Measurements from ENCODE around the gene MAGEA11.
"Not testable (repeated sequence)": the region's sequence is repeated elsewhere in the genome, so short reads cannot be mapped to it uniquely, and the experiment has no call there.

MAGEA11 gene

GRCh38 chrX:149688552-149688951 lies 23.3 kb upstream of the MAGEA11 start:
- TF ChIP-seq POLR2AphosphoS5 (IDR thresholded peaks at IDR 0.05; ENCODE audit: low read depth, low read length) = no peak
- TF ChIP-seq PAX5 (IDR thresholded peaks at IDR 0.05; ENCODE audit: insufficient read depth, low read length, severe bottlenecking) = no peak
- TF ChIP-seq SPI1 (IDR thresholded peaks at IDR 0.05; ENCODE audit: low read depth, low read length) = no peak
- no peak for TF ChIP-seq TAF1 (IDR thresholded peaks at IDR 0.05; ENCODE audit: low read depth, low read length)
- TF ChIP-seq POU2F2 (IDR thresholded peaks at IDR 0.05; ENCODE audit: low read depth, low read length) = no peak
- no peak for TF ChIP-seq POLR2A (IDR thresholded peaks at IDR 0.05; ENCODE audit: low read depth, low read length)
- DNase-seq (ENCODE audit: insufficient read length, low spot score) (no peak), FAIRE-seq (no peak)

- no peak for FAIRE-seq
- no peak for TF ChIP-seq SPI1 (IDR thresholded peaks at IDR 0.05; ENCODE audit: low read depth, low read length)
Measured at GRCh38 chrX:149691794-149692193, 20.1 kb upstream of the MAGEA11 start.

GRCh38 chrX:149692686-149693272 lies 19.1 kb upstream of the MAGEA11 start:
- FAIRE-seq; DNase-seq (ENCODE audit: insufficient read length, low spot score): not testable (repeated sequence)

More at GRCh38 chrX:149691794-149692193, 20.1 kb upstream of the MAGEA11 start:
- DNase-seq (ENCODE audit: insufficient read length, low spot score) = no peak

- DNase-seq (ENCODE audit: insufficient read length, low spot score) (no peak), FAIRE-seq (no peak)
- TF ChIP-seq SPI1 (IDR thresholded peaks at IDR 0.05; ENCODE audit: low read depth, low read length) (peak; percentile 86), TAF1 (IDR thresholded peaks at IDR 0.05; ENCODE audit: low read depth, low read length) (no peak)
Measured at GRCh38 chrX:149699761-149700160, 12.1 kb upstream of the MAGEA11 start.

- no peak for FAIRE-seq
- DNase-seq (ENCODE audit: insufficient read length, low spot score) = no peak
- no peak for TF ChIP-seq TAF1 (IDR thresholded peaks at IDR 0.05; ENCODE audit: low read depth, low read length)
- no peak for TF ChIP-seq PAX5 (IDR thresholded peaks at IDR 0.05; ENCODE audit: insufficient read depth, low read length, severe bottlenecking)
- no peak for TF ChIP-seq SPI1 (IDR thresholded peaks at IDR 0.05; ENCODE audit: low read depth, low read length)
- TF ChIP-seq POLR2AphosphoS5 (IDR thresholded peaks at IDR 0.05; ENCODE audit: low read depth, low read length) = no peak
- no peak for TF ChIP-seq POLR2A (IDR thresholded peaks at IDR 0.05; ENCODE audit: low read depth, low read length)
Measured at GRCh38 chrX:149704664-149705063, 7.2 kb upstream of the MAGEA11 start.

GRCh38 chrX:149707147-149707901 lies 4.5 kb upstream of the MAGEA11 start:
- TF ChIP-seq POU2F2 (IDR thresholded peaks at IDR 0.05; ENCODE audit: low read depth, low read length) = no peak
- TF ChIP-seq POLR2A (IDR thresholded peaks at IDR 0.05; ENCODE audit: low read depth, low read length) = no peak
- TF ChIP-seq POLR2AphosphoS5 (IDR thresholded peaks at IDR 0.05; ENCODE audit: low read depth, low read length) = no peak
- no peak for TF ChIP-seq PAX5 (IDR thresholded peaks at IDR 0.05; ENCODE audit: insufficient read depth, low read length, severe bottlenecking)
- no peak for TF ChIP-seq SPI1 (IDR thresholded peaks at IDR 0.05; ENCODE audit: low read depth, low read length)
- no peak for TF ChIP-seq TAF1 (IDR thresholded peaks at IDR 0.05; ENCODE audit: low read depth, low read length)
- FAIRE-seq = no peak
- DNase-seq (ENCODE audit: insufficient read length, low spot score) = no peak

- TF ChIP-seq SPI1 (IDR thresholded peaks at IDR 0.05; ENCODE audit: low read depth, low read length) = no peak
- no peak for TF ChIP-seq POLR2AphosphoS5 (IDR thresholded peaks at IDR 0.05; ENCODE audit: low read depth, low read length)
- no peak for TF ChIP-seq POLR2A (IDR thresholded peaks at IDR 0.05; ENCODE audit: low read depth, low read length)
- no peak for TF ChIP-seq PAX5 (IDR thresholded peaks at IDR 0.05; ENCODE audit: insufficient read depth, low read length, severe bottlenecking)
- TF ChIP-seq TAF1 (IDR thresholded peaks at IDR 0.05; ENCODE audit: low read depth, low read length) = no peak
- FAIRE-seq = no peak
- DNase-seq (ENCODE audit: insufficient read length, low spot score) = no peak
Measured at GRCh38 chrX:149712831-149713230, 971 bp downstream of the MAGEA11 start.

GRCh38 chrX:149713279-149714050 lies 1.6 kb downstream of the MAGEA11 start:
- no peak for TF ChIP-seq POLR2AphosphoS5 (IDR thresholded peaks at IDR 0.05; ENCODE audit: low read depth, low read length)
- TF ChIP-seq SPI1 (IDR thresholded peaks at IDR 0.05; ENCODE audit: low read depth, low read length) = no peak
- TF ChIP-seq PAX5 (IDR thresholded peaks at IDR 0.05; ENCODE audit: insufficient read depth, low read length, severe bottlenecking) = no peak
- DNase-seq (ENCODE audit: insufficient read length, low spot score) = no peak
- no peak for FAIRE-seq

GRCh38 chrX:149715468-149715867 lies 3.6 kb downstream of the MAGEA11 start:
- FAIRE-seq = no peak
- no peak for DNase-seq (ENCODE audit: insufficient read length, low spot score)
- peak; percentile 57 for TF ChIP-seq SPI1 (IDR thresholded peaks at IDR 0.05; ENCODE audit: low read depth, low read length)
- TF ChIP-seq PAX5 (IDR thresholded peaks at IDR 0.05; ENCODE audit: insufficient read depth, low read length, severe bottlenecking) = no peak
- no peak for TF ChIP-seq POLR2A (IDR thresholded peaks at IDR 0.05; ENCODE audit: low read depth, low read length)
- TF ChIP-seq POU2F2 (IDR thresholded peaks at IDR 0.05; ENCODE audit: low read depth, low read length) = no peak
- TF ChIP-seq TAF1 (IDR thresholded peaks at IDR 0.05; ENCODE audit: low read depth, low read length) = no peak
- TF ChIP-seq POLR2AphosphoS5 (IDR thresholded peaks at IDR 0.05; ENCODE audit: low read depth, low read length) = no peak

- TF ChIP-seq POLR2A (IDR thresholded peaks at IDR 0.05; ENCODE audit: low read depth, low read length) = no peak
- no peak for DNase-seq (ENCODE audit: insufficient read length, low spot score)
- FAIRE-seq = no peak
Measured at GRCh38 chrX:149716632-149717031, 4.8 kb downstream of the MAGEA11 start.
